Lower lobe of right lung (tissue), 2 donors: Measurements from ENCODE around the gene PDE2A. TPM values are rescaled to one million over a fixed set of nuclear protein-coding genes. Genes with fewer than 3 reads are reported as not detected.
"Not testable (repeated sequence)": the region's sequence is repeated elsewhere in the genome, so short reads cannot be mapped to it uniquely, and the experiment has no call there.

Experiments used
- ATAC-seq, 2 donors: fragments of 200-7000 bp; cut with Tn5 transposase; one replicate each; pipeline ENCODE4 v1.9.1; 2020 to 2022; ENCODE audit warnings: mild to moderate bottlenecking in 2 of 2, moderate library complexity in 2 of 2
- DNase-seq: peaks from one replicate; pipeline ENCODE4 v3.0.0-alpha.2; 2020
- H3K27ac ChIP-seq: fragments of 200-600 bp; one replicate; pipeline ENCODE4 v1.8.0; 2022
- H3K27me3 ChIP-seq: fragments of 200-600 bp; one replicate; pipeline ENCODE4 v1.8.0; 2022; ENCODE audit warnings: low read depth
- H3K36me3 ChIP-seq: fragments of 200-600 bp; one replicate; pipeline ENCODE4 v1.8.0; 2022; ENCODE audit warnings: mild to moderate bottlenecking
- H3K4me1 ChIP-seq: fragments of 200-600 bp; one replicate; pipeline ENCODE4 v1.8.0; 2022
- H3K4me3 ChIP-seq: fragments of 200-600 bp; one replicate; pipeline ENCODE4 v1.8.0; 2022; ENCODE audit warnings: mild to moderate bottlenecking
- H3K9me3 ChIP-seq: fragments of 200-600 bp; one replicate; pipeline ENCODE4 v1.8.0; 2022
- intact Hi-C: fragments of 100-400 bp; cut with DNase I; formaldehyde crosslinking; loops from one replicate; pipeline ENCODE4 v1.11.0; 2022
- total RNA-seq: library from RNA; stranded (reverse); fragmentation: NEBNext Ultra II Directional; extraction: Animal tissue kit (Norgen Biotek cat#: 25700); gene quantifications from one replicate; pipeline ENCODE4 v1.2.1, GENCODE V29; 2021
- TF ChIP-seq, protein P1 (sequence below): fragments of 200-600 bp; IDR thresholded peaks from one replicate; pipeline ENCODE4 v1.8.0; 2022; ENCODE audit warnings: antibody characterized with exemption, mild to moderate bottlenecking
- donor health status: DM: no; HTN: yes; CAD: no; lungs with severe emphysema.

The PDE2A gene
- total RNA-seq, 1 donor from 2014 or later = 19.5 TPM

DNA sequence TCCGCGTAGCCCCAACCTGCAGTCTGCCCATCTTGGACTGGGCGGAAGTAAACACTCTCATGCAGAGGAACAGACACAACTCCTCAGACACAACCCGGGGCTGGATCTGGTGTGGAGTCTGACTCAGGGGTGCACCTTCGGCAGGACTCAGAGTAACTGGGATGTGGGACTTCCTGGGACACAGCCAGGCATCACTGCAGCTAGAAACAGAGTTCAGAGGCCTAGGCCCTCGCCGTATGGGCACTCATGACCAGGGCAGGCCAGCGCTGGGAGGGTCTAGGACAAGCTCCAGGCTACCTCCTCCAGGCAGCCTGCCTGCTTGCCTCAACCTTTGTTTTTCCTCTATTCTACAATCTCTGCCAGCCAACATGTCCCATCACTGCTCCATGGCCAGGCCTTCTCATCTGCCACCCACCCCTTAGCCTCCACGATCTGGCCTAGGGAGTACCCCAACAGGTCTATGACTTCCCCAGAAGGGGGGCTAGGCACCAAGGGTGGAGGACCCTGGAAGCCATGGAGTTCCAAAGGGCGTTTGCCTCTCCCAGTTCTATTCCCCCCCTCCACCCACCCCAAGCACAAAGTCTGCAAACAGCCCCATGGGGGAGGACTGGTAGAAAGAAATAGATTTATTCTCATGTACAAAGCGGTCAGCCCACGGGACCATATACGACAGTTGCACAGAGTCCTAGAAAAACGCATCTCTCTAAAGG is 98.5 kb downstream of the PDE2A start:
- intact Hi-C loops = loop anchor here (10.0 kb wide), 1 partner anchor 101 kb away; no protein-coding TSS in a partner anchor
- no peak for DNase-seq
- no peaks in the 10 kb centered on the region for H3K9me3 ChIP-seq

DNA sequence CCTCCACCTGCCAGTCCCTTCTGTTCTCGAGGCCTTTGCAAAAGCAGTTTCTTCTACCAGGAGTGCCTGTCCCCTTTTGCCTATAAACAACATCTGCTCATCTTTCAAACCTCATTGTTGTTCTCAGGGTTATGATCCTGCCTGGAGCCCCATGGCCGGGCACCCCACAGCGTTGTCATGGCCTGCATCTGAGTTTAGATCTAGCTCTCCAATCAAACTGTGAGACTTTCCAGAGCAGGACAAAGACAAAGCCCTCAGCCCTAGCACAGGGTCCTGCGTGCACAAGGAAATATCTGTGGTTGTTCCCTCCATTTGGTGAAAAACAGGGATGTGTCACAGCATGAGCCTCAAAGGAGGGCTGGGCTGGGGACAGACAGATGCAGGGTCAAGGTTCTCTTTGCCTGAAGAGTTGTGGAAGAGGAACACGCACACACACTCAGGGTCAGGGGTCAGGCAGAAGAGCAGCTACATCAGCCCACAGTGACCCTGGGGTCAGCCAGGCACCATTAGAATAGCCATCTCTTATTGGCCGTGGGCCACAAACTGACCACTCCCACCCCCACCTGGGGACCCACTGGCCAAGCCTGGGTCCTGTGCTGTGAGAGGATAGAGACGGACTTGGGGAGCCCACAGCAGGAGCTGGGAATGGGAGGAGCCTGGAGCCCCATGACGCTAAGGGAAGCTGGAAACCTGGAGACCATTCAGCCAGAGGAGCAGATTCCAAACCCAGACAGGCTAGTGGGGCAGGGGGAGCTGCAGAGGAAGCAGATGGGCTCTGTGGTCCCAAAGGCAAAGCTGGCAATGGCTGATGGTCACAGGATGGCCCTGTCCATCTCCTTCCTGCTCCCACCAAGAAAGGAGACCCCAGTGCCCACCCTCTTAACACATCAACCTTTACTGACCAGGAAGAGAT is 99.4 kb downstream of the PDE2A start:
- H3K9me3 ChIP-seq = no peaks in the 10 kb centered on the region
- peaks cover 7% of the 10 kb centered on the region for H3K27me3 ChIP-seq
- intact Hi-C loops = loop anchor here (10.0 kb wide), 1 partner anchor 100 kb away; no protein-coding TSS in a partner anchor
- ATAC-seq (no peak), DNase-seq (no peak)
- no peaks in the 10 kb centered on the region for H3K4me1 ChIP-seq
- H3K27ac ChIP-seq = no peak overlapping the region
- no peaks in the 10 kb centered on the region for H3K36me3 ChIP-seq
- TF ChIP-seq, protein P1, sequence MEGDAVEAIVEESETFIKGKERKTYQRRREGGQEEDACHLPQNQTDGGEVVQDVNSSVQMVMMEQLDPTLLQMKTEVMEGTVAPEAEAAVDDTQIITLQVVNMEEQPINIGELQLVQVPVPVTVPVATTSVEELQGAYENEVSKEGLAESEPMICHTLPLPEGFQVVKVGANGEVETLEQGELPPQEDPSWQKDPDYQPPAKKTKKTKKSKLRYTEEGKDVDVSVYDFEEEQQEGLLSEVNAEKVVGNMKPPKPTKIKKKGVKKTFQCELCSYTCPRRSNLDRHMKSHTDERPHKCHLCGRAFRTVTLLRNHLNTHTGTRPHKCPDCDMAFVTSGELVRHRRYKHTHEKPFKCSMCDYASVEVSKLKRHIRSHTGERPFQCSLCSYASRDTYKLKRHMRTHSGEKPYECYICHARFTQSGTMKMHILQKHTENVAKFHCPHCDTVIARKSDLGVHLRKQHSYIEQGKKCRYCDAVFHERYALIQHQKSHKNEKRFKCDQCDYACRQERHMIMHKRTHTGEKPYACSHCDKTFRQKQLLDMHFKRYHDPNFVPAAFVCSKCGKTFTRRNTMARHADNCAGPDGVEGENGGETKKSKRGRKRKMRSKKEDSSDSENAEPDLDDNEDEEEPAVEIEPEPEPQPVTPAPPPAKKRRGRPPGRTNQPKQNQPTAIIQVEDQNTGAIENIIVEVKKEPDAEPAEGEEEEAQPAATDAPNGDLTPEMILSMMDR = no peak
- H3K4me3 ChIP-seq = no peak overlapping the region

More for the DNA sequence above, 98.5 kb downstream of the PDE2A start:
- Histone ChIP-seq H3K27me3 (peaks cover 7% of the 10 kb centered on the region), H3K36me3 (no peaks in the 10 kb centered on the region), H3K4me3 (no peak overlapping the region), H3K4me1 (no peaks in the 10 kb centered on the region), H3K27ac (no peak overlapping the region)
- no peak for ATAC-seq
- TF ChIP-seq, protein P1 = no peak

DNA sequence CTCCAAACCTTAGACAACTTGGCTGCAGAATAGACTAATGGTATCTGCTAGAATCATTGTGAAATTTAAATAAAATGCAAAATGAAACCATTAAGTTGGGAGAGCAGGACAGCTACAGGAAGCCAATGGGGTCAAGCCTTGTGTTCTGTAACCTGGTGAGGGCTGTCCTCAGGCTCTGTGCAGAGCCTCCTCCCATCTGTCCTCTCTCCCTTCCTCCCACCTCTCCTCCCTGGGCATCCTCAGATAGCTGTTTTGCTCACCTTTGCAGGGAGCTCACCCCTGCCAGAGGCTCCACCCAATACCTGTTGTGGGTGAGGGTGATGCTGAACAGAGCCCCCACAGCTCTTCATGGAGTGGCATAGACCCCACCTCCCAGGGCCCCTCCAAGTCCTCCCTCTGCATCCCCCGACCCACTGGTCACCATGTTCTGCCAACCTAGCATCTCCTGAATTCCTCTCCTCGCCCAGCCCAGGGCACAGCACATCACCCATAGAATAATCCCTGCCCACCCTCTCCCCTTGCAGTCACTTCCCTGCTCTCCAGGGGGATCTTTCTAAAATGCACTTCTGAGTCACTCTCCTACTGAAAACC is 100.3 kb downstream of the PDE2A start:
- no peaks in the 10 kb centered on the region for H3K36me3 ChIP-seq
- H3K9me3 ChIP-seq = no peaks in the 10 kb centered on the region
- H3K27me3 ChIP-seq = peaks cover 7% of the 10 kb centered on the region
- H3K4me1 ChIP-seq = no peaks in the 10 kb centered on the region
- H3K4me3 ChIP-seq = no peak overlapping the region
- ATAC-seq = no peak
- intact Hi-C loops = loop anchor here (10.0 kb wide), 1 partner anchor 99 kb away; no protein-coding TSS in a partner anchor
- no peak for DNase-seq
- TF ChIP-seq, protein P1 = no peak
- H3K27ac ChIP-seq = no peak overlapping the region

DNA sequence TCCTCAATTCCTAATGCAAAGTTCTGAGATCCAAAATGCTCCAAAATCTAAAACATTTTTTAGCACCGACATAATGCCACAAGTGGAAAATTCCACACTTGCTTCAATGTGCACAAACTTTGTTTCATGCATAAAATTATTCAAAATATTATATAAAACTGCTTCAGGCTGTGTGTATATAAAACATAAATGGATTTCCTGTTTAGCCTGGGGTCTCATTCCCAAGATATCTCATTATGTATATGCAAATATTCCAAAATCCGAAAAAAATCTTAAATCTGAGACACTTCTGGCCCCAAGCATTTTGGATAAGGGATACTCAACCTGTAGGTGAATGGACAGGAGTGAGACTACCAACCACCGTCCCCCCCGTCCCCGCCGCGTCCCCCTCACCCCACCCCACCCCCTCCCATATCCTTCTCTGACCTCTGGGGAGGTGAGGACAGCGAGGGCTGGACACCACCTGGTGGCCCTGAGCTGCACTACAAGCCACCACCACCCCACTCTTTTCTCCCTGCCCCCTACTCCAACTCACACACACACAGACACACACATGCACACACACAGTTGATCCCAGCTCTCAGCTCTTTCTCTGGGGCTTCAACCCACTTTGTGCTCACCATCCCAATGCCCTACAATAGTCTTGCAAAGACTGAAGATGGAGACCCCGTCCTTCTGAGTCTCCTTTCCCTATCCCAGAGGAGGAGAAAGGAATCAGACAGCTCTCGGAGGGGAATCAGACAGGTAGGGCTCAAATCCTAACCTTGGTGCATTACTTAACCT is 101.0 kb downstream of the PDE2A start:
- Histone ChIP-seq H3K4me1 (no peaks in the 10 kb centered on the region), H3K27me3 (peaks cover 7% of the 10 kb centered on the region), H3K27ac (no peak overlapping the region), H3K36me3 (no peaks in the 10 kb centered on the region), H3K9me3 (no peaks in the 10 kb centered on the region), H3K4me3 (no peak overlapping the region)
- ATAC-seq = peak; percentile 74 to 75
- TF ChIP-seq, protein P1 = peak; percentile 49
- intact Hi-C loops = loop anchor here (10.0 kb wide), 1 partner anchor 98 kb away; no protein-coding TSS in a partner anchor
- DNase-seq = no peak

DNA sequence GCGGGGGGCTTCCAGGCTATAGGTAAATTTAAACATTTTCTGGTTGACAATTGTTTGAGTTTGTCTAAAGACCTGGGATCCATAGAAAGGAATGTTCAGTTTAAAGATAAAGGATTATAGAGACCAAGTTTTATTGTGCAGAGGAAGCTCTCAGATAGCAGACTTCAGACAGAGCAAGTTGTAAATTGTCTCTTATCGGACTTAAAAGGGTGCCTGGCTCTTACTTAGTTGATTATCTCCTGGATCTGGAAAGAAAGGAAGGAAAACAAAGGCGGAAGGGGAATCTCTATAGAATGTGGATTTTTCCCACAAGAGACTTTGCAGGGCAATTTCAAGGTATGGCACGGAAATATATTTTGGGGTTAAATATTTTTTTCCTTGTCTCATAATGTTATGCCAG is 101.7 kb downstream of the PDE2A start:
- not testable (repeated sequence) for DNase-seq, H3K9me3 ChIP-seq, H3K27ac ChIP-seq, H3K27me3 ChIP-seq, H3K4me1 ChIP-seq, H3K36me3 ChIP-seq, ATAC-seq, H3K4me3 ChIP-seq
- intact Hi-C loops = loop anchor here (10.0 kb wide), 1 partner anchor 98 kb away; no protein-coding TSS in a partner anchor
